Measurements from ENCODE around the gene PLXNB1. TPM values are rescaled to one million over a fixed set of nuclear protein-coding genes. Genes with fewer than 3 reads are reported as not detected.

Gene PLXNB1
- total and polyA plus RNA-seq, 7 donors: 2.3 to 6.1 (median 2.5) TPM

- peaks cover 0 to 5% (median 0%) of the 10 kb centered on the region in 3 donors for H3K27me3 ChIP-seq (ENCODE audit: insufficient read depth in 3 of 3, low read length in 2 of 3)
- WGBS, 3 donors: 59 to 67% (median 62%) methylated on average over 11 of the region's 11 CpGs
- H3K4me3 ChIP-seq: no peak overlapping the region
- H3K4me1 ChIP-seq: no peaks in the 10 kb centered on the region
- no peak overlapping the region for H3K27ac ChIP-seq
- TF ChIP-seq CTCF (IDR thresholded peaks at IDR 0.05): no peak
- ATAC-seq (no peak), DNase-seq (peak in 1 of 2 donors; percentile 9)
- H3K9me3 ChIP-seq: no peaks in the 10 kb centered on the region
- intact Hi-C loops (cut with DNase I): loop anchor here in 1 of 2 donors (5.0 kb wide), 1 partner anchor 127 kb away; no protein-coding TSS in a partner anchor
- H3K36me3 ChIP-seq (ENCODE audit: insufficient read depth in 1 of 2, low read depth in 1 of 2): no peaks in the 10 kb centered on the region
Measured at GRCh38 chr3:48398701-48399386, 31.0 kb downstream of the PLXNB1 start.

- intact Hi-C loops (cut with DNase I): loop anchor here in 1 of 2 donors (5.0 kb wide), 1 partner anchor 126 kb away; no protein-coding TSS in a partner anchor
- TF ChIP-seq CTCF (IDR thresholded peaks at IDR 0.05): no peak
- no peak for ATAC-seq
Measured at GRCh38 chr3:48397767-48398681, 31.9 kb downstream of the PLXNB1 start.

GRCh38 chr3:48395714-48396113, 34.2 kb downstream of the PLXNB1 start:
- Histone ChIP-seq H3K27me3 (ENCODE audit: insufficient read depth in 3 of 3, low read length in 2 of 3) (peaks cover 0 to 5% (median 0%) of the 10 kb centered on the region in 3 donors), H3K4me3 (no peak overlapping the region), H3K4me1 (no peaks in the 10 kb centered on the region), H3K36me3 (ENCODE audit: insufficient read depth in 1 of 2, low read depth in 1 of 2) (no peaks in the 10 kb centered on the region), H3K27ac (no peak overlapping the region), H3K9me3 (no peaks in the 10 kb centered on the region)
- WGBS, 3 donors: 60 to 71% (median 64%) methylated on average over 3 of the region's 3 CpGs
- intact Hi-C loops (cut with DNase I): loop anchor here in 1 of 2 donors (5.0 kb wide), 1 partner anchor 123 kb away; no protein-coding TSS in a partner anchor
- no peak for TF ChIP-seq CTCF (IDR thresholded peaks at IDR 0.05)
- DNase-seq (no peak), ATAC-seq (no peak)

More at GRCh38 chr3:48397767-48398681, 31.9 kb downstream of the PLXNB1 start:
- no peaks in the 10 kb centered on the region for H3K36me3 ChIP-seq (ENCODE audit: insufficient read depth in 1 of 2, low read depth in 1 of 2)
- H3K27ac ChIP-seq: no peak overlapping the region
- DNase-seq: no peak
- H3K4me1 ChIP-seq: no peaks in the 10 kb centered on the region
- H3K4me3 ChIP-seq: no peak overlapping the region
- H3K9me3 ChIP-seq: no peaks in the 10 kb centered on the region
- WGBS, 3 donors: 67 to 75% (median 73%) methylated on average over 9 of the region's 9 CpGs
- H3K27me3 ChIP-seq (ENCODE audit: insufficient read depth in 3 of 3, low read length in 2 of 3): peaks cover 0 to 5% (median 0%) of the 10 kb centered on the region in 3 donors

- intact Hi-C loops (cut with DNase I): no loop called here
Measured at GRCh38 chr3:48394391-48394790, 35.5 kb downstream of the PLXNB1 start.

More at GRCh38 chr3:48394391-48394790, 35.5 kb downstream of the PLXNB1 start:
- Histone ChIP-seq H3K27ac (no peak overlapping the region), H3K27me3 (ENCODE audit: insufficient read depth in 3 of 3, low read length in 2 of 3) (peaks cover 0 to 5% (median 0%) of the 10 kb centered on the region in 3 donors), H3K4me1 (no peaks in the 10 kb centered on the region), H3K4me3 (no peak overlapping the region), H3K36me3 (ENCODE audit: insufficient read depth in 1 of 2, low read depth in 1 of 2) (no peaks in the 10 kb centered on the region), H3K9me3 (no peaks in the 10 kb centered on the region)
- 87 to 94% (median 91%) methylated on average over 2 of the region's 2 CpGs for WGBS, 3 donors
- no peak for TF ChIP-seq CTCF (IDR thresholded peaks at IDR 0.05)
- DNase-seq: no peak
- ATAC-seq: no peak

All from psoas muscle (tissue), 8 donors.